ENCODE results near the gene EPSTI1.

Gene EPSTI1

GRCh38 chr13:42969565-42970172, 22.4 kb downstream of the EPSTI1 start:
- no peak for DNase-seq

- no peak for DNase-seq
These were observed 23.1 kb downstream of the EPSTI1 start for GRCh38 chr13:42968906-42969305.

GRCh38 chr13:42967660-42968059, 24.4 kb downstream of the EPSTI1 start:
- no peak for DNase-seq

- no peak for DNase-seq
These were observed 26.8 kb downstream of the EPSTI1 start for GRCh38 chr13:42965281-42965680.

- DNase-seq: no peak
These were observed 27.3 kb downstream of the EPSTI1 start for GRCh38 chr13:42964761-42965161.

GRCh38 chr13:42959615-42960014, 32.4 kb downstream of the EPSTI1 start:
- no peak for DNase-seq

- no peak for DNase-seq
These were observed 34.2 kb downstream of the EPSTI1 start for GRCh38 chr13:42957881-42958280.

- no peak for DNase-seq
These were observed 41.9 kb downstream of the EPSTI1 start for GRCh38 chr13:42950181-42950580.

- no peak for DNase-seq
These were observed 44.1 kb downstream of the EPSTI1 start for GRCh38 chr13:42947925-42948324.

GRCh38 chr13:42946927-42947326, 45.1 kb downstream of the EPSTI1 start:
- no peak for DNase-seq

GRCh38 chr13:42929886-42930535, 62.0 kb downstream of the EPSTI1 start:
- DNase-seq: no peak

- DNase-seq: no peak
These were observed 65.5 kb downstream of the EPSTI1 start for GRCh38 chr13:42926555-42926954.

- no peak for DNase-seq
These were observed 66.0 kb downstream of the EPSTI1 start for GRCh38 chr13:42926043-42926442.

GRCh38 chr13:42925626-42926025, 66.4 kb downstream of the EPSTI1 start:
- DNase-seq: no peak

GRCh38 chr13:42924344-42924743, 67.7 kb downstream of the EPSTI1 start:
- DNase-seq: no peak

GRCh38 chr13:42907745-42908144, 84.3 kb downstream of the EPSTI1 start:
- no peak for DNase-seq

GRCh38 chr13:42906257-42906656, 85.8 kb downstream of the EPSTI1 start:
- DNase-seq: no peak

GRCh38 chr13:42905579-42905978, 86.5 kb downstream of the EPSTI1 start:
- no peak for DNase-seq

- no peak for DNase-seq
These were observed 92.8 kb downstream of the EPSTI1 start for GRCh38 chr13:42899266-42899665.

GRCh38 chr13:42895776-42896175, 96.3 kb downstream of the EPSTI1 start:
- no peak for DNase-seq

GRCh38 chr13:42894765-42895243, 97.2 kb downstream of the EPSTI1 start:
- no peak for DNase-seq

- DNase-seq: no peak
These were observed 98.8 kb downstream of the EPSTI1 start for GRCh38 chr13:42893214-42893671.

- DNase-seq: no peak
These were observed 99.3 kb downstream of the EPSTI1 start for GRCh38 chr13:42892760-42893159.

GRCh38 chr13:42891591-42891990, 100.5 kb downstream of the EPSTI1 start:
- no peak for DNase-seq

- DNase-seq: no peak
These were observed 106.7 kb downstream of the EPSTI1 start for GRCh38 chr13:42885325-42885724.

Data from NCI-H1436 treated with DMSO at 0.1 percent for 48 hours (cell line).